WERI-Rb-1 (cell line): ENCODE measurements around the gene KRTAP10-12.
A peak's percentile ranks its signal among the peaks of the same experiment; 100 is the strongest.

Experiments
- DNase-seq: peaks from one replicate; pipeline ENCODE4 v3.0.0-alpha.2; 2020
- H3K27ac ChIP-seq: fragments of 250-450 bp; sonication (Bioruptor Pico); 2 replicates; pipeline ENCODE4 v1.5.1; 2020; ENCODE audit warnings: mild to moderate bottlenecking, moderate library complexity
- H3K27me3 ChIP-seq: fragments of 250-450 bp; sonication (Bioruptor Pico); 2 replicates; pipeline ENCODE4 v1.5.1; 2021; ENCODE audit warnings: mild to moderate bottlenecking, low read depth, moderate library complexity; ENCODE audit not compliant: insufficient read depth, severe bottlenecking
- H3K36me3 ChIP-seq: fragments of 250-450 bp; sonication (Bioruptor Pico); 2 replicates; pipeline ENCODE4 v1.5.1; 2020; ENCODE audit warnings: mild to moderate bottlenecking, moderate library complexity
- H3K4me3 ChIP-seq: 2 replicates; pipeline ENCODE4 v1.5.1; 2011; ENCODE audit warnings: low read depth, mild to moderate bottlenecking, control low read depth, low read length
- H3K9me3 ChIP-seq: fragments of 250-450 bp; sonication (Bioruptor Pico); 2 replicates; pipeline ENCODE4 v1.5.1; 2021; ENCODE audit warnings: mild to moderate bottlenecking, moderate library complexity; ENCODE audit not compliant: severe bottlenecking
- CTCF ChIP-seq: IDR thresholded peaks from 2 replicates; pipeline ENCODE4 v1.5.1; 2011; ENCODE audit warnings: low read depth, mild to moderate bottlenecking, control low read depth, inconsistent platforms, low read length

KRTAP10-12 gene

GRCh38 chr21:44694776-44695175, 2.2 kb upstream of the KRTAP10-12 start:
- Histone ChIP-seq H3K36me3 (no peaks in the 10 kb centered on the region), H3K4me3 (no peak overlapping the region), H3K27ac (no peak overlapping the region), H3K27me3 (no peaks in the 10 kb centered on the region), H3K9me3 (peaks cover 17% of the 10 kb centered on the region)
- no peak for TF ChIP-seq CTCF
- no peak for DNase-seq

- no peak for TF ChIP-seq CTCF
- DNase-seq, result peak; percentile 4
- Histone ChIP-seq H3K36me3 (no peaks in the 10 kb centered on the region), H3K9me3 (peaks cover 17% of the 10 kb centered on the region), H3K4me3 (no peak overlapping the region), H3K27me3 (no peaks in the 10 kb centered on the region), H3K27ac (no peak overlapping the region)
These were observed 1.8 kb upstream of the KRTAP10-12 start for GRCh38 chr21:44695184-44695583.

GRCh38 chr21:44695641-44696040, 1.3 kb upstream of the KRTAP10-12 start:
- Histone ChIP-seq H3K36me3 (no peaks in the 10 kb centered on the region), H3K27ac (no peak overlapping the region), H3K27me3 (no peaks in the 10 kb centered on the region), H3K9me3 (peaks cover 17% of the 10 kb centered on the region), H3K4me3 (no peak overlapping the region)
- peak; percentile 3 for DNase-seq
- TF ChIP-seq CTCF, result no peak

GRCh38 chr21:44696572-44696971, 400 bp upstream of the KRTAP10-12 start:
- no peaks in the 10 kb centered on the region for H3K27me3 ChIP-seq
- H3K4me3 ChIP-seq, result no peak overlapping the region
- no peaks in the 10 kb centered on the region for H3K36me3 ChIP-seq
- DNase-seq, result peak; percentile 4
- H3K27ac ChIP-seq, result no peak overlapping the region
- TF ChIP-seq CTCF, result no peak
- H3K9me3 ChIP-seq, result peaks cover 17% of the 10 kb centered on the region

GRCh38 chr21:44697811-44698734, 1.1 kb downstream of the KRTAP10-12 start:
- Histone ChIP-seq H3K9me3 (peaks cover 10% of the 10 kb centered on the region), H3K36me3 (no peaks in the 10 kb centered on the region), H3K27me3 (no peaks in the 10 kb centered on the region), H3K27ac (no peak overlapping the region), H3K4me3 (no peak overlapping the region)
- DNase-seq, result peak; percentile 23
- no peak for TF ChIP-seq CTCF

- peak; percentile 6 for DNase-seq
- Histone ChIP-seq H3K9me3 (no peaks in the 10 kb centered on the region), H3K4me3 (no peak overlapping the region), H3K27ac (no peak overlapping the region), H3K36me3 (no peaks in the 10 kb centered on the region), H3K27me3 (no peaks in the 10 kb centered on the region)
- TF ChIP-seq CTCF, result no peak
These were observed 2.6 kb downstream of the KRTAP10-12 start for GRCh38 chr21:44699502-44700001.
